ENCODE results near the gene LZTS2.

DNA sequence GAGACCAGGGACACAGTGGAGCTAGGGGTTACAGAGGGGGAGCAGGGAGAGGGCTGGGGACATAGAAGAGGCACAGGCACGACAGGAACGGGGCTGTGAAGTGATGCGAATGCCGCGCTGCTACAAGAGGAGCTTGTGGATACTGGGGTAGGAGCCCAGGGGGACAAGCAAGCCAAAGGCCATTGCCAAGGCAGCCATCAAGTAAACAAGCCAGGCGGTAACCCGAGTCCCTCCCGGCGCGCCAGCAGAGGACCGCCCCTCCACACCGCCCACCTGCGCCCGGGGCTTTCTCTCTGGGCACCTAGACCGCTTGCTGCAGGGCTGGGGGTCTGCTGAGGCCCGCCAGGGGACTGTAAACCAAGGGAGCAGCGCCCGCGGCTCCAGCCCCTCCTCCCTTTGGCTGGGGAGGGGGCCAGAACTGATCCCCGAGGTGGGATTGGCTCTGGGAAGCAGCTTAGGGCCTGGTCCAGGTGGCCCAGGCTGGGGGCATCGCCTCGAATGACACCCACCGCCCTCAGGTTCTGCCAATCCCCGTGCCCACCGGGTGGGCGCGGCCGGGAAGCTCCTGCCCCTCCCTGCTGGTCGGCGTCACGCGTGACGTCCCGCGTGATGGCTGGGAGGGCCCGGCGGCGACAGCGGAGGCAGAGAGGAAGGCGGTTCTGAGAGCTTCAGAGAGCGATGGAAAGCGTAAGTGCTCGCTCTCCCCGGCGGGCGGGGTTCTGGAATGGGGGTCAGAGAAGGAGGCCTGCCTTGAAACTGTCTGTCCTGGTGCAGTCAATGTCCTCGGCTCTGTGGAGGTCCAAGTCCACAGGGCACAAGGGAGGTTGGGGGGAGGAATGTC is 32.4 kb downstream of the LZTS2 start:
- TF ChIP-seq POLR2A (IDR thresholded peaks at IDR 0.05): peak; percentile 45
- TF ChIP-seq, protein P1, sequence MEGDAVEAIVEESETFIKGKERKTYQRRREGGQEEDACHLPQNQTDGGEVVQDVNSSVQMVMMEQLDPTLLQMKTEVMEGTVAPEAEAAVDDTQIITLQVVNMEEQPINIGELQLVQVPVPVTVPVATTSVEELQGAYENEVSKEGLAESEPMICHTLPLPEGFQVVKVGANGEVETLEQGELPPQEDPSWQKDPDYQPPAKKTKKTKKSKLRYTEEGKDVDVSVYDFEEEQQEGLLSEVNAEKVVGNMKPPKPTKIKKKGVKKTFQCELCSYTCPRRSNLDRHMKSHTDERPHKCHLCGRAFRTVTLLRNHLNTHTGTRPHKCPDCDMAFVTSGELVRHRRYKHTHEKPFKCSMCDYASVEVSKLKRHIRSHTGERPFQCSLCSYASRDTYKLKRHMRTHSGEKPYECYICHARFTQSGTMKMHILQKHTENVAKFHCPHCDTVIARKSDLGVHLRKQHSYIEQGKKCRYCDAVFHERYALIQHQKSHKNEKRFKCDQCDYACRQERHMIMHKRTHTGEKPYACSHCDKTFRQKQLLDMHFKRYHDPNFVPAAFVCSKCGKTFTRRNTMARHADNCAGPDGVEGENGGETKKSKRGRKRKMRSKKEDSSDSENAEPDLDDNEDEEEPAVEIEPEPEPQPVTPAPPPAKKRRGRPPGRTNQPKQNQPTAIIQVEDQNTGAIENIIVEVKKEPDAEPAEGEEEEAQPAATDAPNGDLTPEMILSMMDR (IDR thresholded peaks at IDR 0.05): no peak

All from right lobe of liver (tissue), 4 donors.